CD1c-positive myeloid dendritic cell (primary cell): ENCODE data around the gene CASKIN2.
"Not testable (repeated sequence)": the region's sequence is repeated elsewhere in the genome, so short reads cannot be mapped to it uniquely, and the experiment has no call there.

Experiments
- DNase-seq: peaks from one replicate; pipeline ENCODE4 v3.0.0-alpha.2; 2016; ENCODE audit errors: extremely low spot score

The CASKIN2 gene

DNA sequence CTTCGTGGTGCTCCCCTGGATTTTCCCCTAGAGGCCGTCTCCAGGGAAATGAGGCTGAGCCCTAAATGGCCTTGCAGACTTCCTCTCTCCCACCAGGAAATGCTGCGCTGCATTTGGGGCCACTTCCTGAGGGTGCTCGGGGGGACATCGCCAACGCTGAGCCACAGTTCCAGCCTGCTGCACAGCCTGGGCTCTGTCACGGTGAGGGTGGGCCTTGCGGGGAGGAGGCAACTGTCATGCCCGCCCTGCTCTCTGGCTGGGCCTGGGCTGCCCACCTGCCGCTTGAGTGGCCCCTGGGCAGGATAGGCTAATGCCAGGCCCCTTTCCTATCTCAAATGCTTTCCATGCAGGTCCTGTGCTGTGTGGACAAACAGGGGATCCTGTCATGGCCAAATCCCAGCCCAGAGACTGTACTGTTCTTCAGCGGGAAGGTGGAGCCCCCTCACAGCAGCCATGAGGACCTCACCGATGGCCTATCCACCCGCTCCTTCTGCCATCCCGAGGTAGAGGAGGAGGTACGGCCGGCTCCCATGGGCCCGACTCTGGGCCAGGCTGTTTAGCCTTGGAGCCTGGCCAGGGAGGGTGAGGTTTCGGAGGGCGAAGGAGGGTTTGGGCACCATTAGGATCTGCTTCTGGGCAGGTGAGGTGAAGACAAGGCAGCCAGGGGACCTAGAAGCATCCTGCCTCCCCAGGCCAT lies 24.2 kb downstream of the CASKIN2 start:
- no peak for DNase-seq

GRCh38 chr17:75490173-75490743 lies 25.1 kb downstream of the CASKIN2 start:
- no peak for DNase-seq

DNA sequence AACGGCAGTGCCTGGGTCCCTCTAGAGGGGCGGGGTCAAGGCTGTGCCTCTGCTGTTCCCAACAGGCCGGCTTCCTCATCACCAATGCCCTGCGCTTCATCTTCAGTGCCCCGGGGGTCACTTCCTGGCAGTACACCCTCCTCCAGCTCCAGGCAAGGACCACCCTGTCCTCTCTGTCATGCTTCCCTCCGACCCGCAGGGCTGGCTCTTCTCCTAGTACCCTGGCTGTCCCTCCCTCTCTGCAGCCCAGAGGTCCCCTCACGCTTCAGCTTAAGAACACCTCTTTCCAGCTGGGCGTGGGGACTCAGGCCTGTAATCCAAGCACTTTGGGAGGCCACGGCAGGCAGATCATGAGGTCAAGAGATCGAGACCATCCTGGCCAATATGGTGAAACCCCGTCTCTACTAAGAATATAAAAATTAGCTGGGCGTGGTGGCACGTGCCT lies 25.8 kb downstream of the CASKIN2 start:
- no peak for DNase-seq

- no peak for DNase-seq
These were observed 26.4 kb downstream of the CASKIN2 start for GRCh38 chr17:75488693-75489510.

DNA sequence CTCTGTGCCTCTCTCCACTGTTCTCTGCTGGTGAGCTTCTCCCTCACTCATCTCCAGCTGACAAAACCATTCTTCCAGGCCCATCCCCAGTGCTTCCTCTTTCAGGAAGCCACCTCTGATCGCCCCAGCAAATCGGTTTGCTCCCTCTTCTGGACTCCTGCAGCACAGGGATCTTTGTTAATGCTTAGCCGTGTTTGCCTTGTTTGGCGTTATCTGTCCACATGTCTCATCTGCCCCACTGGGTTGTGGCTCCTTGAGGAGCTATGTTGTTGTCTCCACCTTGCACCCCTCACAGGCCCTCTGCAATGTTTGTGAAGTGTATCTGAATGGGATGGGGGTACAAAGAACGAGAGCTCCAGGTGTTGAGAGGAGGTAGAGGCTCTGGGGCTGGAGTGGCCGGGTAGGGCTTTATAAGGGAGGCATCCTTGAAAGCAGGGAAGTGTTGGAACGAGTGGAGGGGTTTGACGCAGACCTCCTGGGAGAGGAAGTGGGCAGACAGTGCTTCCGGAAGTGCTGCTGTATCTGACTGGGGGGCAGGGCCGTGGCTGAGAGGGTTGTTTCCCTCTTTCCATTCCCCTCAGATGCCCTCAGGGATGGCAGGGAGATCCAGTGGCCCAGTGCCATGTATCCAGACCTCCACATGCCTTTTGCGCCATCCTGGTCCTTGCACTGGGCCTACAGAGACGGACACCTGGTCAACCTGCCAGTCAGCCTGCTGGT lies 27.8 kb downstream of the CASKIN2 start:
- peak; percentile 66 for DNase-seq

- DNase-seq = no peak
These were observed 28.4 kb downstream of the CASKIN2 start for GRCh38 chr17:75486951-75487350.

DNA sequence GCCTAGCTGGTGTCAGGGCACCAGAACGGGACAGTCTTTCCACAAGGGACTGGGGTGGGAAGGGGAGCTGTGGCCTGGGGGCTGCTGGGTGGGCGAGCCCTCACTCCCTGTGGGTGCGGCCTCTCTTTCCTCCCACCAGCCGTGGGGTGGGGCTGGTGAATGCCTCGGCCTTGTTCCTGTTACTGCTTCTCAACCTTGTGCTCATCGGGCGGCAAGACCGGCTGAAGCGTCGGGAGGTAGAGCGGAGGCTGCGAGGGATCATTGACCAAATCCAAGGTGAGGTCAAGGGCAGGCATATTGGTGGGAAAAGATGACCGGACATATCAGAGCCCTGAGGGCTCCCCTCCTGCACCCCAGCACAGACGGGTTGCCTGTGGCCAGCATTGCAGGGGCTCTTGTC lies 29.2 kb downstream of the CASKIN2 start:
- DNase-seq = peak; percentile 4

DNA sequence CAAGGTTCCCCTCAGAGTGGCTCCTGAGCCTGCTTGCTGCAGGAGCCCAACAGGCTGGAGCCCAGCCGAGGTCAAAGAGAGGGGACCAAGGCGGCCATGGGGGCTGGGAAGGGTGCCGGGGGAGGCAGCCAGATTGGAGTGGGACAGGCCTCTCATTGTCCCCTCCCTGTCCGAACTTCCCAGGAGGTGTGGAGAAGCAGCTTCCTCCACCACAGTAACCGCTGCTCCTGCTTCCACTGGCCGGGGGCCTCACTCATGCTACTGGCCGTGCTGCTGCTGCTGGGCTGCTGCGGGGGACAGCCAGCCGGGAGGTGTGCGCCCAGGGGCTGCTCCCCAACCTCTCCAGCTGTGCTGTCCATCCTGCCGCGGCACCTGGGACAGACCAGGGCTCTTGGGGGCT lies 29.6 kb downstream of the CASKIN2 start:
- DNase-seq = no peak

DNA sequence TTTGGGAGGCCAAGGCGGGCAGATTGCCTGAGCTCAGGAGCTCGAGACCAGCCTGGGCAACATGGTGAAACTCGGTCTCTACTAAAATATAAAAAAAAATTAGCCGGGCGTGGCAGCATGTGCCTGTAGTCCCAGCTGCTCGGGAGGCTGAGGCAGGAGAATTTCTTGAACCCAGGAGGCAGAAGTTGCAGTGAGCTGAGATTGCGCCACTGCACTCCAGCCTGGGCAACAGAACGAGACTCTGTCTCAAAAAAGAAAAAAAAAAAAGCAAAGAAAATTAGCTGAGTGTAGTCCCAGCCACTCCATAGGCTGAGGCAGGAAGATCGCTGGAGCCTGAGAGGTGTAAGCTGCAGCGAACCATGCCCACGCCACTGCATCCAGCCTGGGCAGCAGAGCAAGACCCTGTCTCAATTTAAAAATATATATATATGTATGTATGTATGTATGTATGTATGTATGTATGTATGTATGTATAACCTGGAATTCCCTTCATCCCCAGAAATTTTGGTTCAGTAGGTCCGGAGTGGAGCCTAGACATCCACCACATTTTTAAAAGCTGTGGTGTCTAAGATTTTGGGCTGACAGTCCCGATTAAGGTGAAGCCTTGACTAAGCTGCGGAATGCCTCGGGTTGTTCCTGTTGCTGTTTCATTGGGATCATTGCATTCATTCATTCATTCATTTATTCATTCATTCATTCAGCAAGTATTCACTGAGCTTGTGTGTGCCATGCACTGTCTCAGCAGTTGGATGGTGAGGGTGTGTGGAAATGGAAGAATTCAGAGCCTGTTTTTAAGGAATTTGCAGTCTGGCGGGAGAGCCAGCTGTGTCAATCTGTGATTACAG lies 33.0 kb downstream of the CASKIN2 start:
- DNase-seq = no peak

GRCh38 chr17:75481194-75482068 lies 33.9 kb downstream of the CASKIN2 start:
- DNase-seq = no peak

DNA sequence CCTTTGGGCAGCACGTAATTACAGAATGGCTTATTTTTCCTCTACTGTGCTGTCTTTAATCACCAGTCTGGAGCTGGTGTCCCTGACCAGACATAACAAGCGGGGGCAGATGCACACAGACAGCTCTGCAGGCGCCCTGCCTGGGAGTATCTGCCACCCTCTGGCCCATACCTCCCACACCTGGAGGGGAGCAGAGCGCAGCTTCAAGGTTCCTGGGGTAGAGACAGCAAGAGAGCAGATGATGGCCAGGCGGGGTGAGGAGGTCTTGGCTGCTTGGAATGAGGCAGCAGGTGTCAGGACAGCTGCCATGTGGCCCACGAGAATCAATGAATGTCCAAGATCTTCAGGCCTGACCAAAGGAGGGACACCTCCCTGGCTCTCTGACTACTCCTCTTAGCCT lies 35.1 kb downstream of the CASKIN2 start:
- no peak for DNase-seq

DNA sequence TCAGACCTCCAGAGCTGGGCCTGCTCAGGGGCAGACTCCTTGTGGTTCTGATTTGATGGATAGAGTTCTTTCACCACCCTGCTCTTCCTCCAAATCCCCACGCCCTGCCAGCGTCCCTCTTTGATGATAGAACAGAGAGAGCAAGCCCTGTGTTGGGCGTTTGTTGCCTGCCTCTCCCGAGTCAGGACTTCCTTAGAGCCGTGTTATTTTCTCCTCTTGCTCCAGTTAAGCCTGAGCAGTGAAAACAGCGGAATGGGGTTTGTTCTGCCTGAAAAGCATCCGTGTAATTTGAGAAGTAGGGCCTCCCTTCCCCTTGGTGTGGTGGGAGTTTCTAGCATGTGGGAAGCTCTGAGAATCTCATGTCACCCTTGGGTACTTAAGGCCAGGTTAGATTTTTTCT lies 36.8 kb downstream of the CASKIN2 start:
- no peak for DNase-seq

GRCh38 chr17:75477490-75477862 lies 37.9 kb downstream of the CASKIN2 start:
- DNase-seq = not testable (repeated sequence)

GRCh38 chr17:75476752-75477489 lies 38.4 kb downstream of the CASKIN2 start:
- peak; percentile 16 for DNase-seq

DNA sequence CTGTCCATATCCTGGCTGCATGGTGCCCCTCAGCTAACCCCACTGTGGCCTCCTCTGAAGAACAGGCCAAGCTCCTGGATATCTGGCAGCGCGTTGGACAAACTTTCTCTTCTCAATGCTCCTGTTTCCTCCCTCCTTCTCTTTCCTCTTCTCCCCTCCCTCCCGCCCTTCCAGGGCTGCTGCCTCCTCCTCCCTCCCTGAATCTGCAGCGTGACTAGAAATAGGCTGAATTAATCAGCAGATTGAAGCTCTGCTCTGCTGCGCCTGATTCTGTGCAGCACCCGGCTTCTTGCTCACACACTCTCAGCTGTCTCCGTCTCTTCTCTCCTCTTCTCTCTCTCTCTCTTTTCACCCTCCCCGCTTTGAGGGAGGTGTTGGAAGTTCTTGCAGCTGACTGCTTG lies 39.1 kb downstream of the CASKIN2 start:
- no peak for DNase-seq

DNA sequence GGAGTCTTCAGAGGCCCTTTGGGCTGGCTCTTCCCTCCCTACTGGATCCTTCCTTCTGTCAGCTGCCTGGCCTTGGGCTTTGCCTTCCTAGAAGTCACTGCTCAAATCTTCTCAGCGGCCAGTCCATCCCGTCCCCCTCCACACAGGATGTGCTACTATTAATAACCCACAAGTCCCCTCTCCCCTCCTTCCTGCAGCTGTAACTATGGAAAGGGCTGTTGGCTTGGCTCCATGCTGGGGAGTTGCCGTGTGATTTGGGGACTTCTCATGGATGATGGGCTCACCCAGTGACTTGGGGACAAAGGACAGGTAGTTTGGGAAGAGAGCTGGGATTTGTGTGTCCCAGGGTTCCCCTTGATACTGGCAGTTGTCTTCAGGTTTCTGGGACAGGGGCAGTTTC lies 39.5 kb downstream of the CASKIN2 start:
- no peak for DNase-seq

DNA sequence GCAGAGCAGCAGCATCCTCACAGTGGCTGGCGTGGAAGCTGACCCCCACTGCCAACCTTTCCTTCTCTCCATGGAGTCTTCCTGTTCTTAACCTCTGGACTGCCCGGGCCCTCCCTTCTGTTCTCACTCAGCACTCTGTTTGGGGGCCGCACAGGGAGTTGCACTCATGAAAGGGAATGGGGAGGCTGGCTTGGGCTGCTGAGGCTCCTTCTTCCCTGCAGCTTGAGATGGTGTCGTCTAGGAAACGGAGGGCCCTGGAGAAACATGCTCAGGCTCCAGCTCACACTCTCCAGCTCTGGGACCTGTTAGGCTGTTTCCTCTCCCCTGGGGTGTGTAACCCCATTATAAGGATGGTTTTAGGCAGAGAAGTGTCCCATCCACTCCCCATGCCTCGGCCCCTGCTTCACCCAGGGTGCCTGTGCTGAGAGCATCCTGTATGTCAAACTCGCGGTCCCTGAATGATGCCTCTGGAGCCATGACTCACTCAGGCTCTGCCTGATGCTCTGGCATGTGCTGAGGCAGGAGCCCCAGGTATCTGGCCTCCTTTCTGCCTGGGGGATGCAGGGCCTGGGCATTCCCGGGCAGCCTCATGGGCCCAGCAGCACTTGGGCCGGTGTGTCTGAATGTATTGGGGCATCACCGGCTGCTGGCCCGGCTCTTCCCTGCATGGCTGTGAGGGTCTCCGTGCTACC lies 40.0 kb downstream of the CASKIN2 start:
- DNase-seq = no peak

- no peak for DNase-seq
These were observed 40.6 kb downstream of the CASKIN2 start for GRCh38 chr17:75474736-75475135.

- no peak for DNase-seq
These were observed 42.1 kb downstream of the CASKIN2 start for GRCh38 chr17:75473246-75473645.
